Stimulated activated CD8-positive, alpha-beta memory T cell treated with anti-CD3 and anti-CD28 coated beads, Interleukin-12 subunit alpha, Interleukin-12 subunit beta, amount 100 ng/mL, for 1 hour (primary cell): ENCODE measurements around the gene NKAIN2.

Experiments used
- DNase-seq: peaks from one replicate; pipeline ENCODE4 v3.0.0-alpha.2; 2020; ENCODE audit warnings: low read depth

Gene NKAIN2

GRCh38 chr6:124829822-124830221 is 1026.2 kb downstream of the NKAIN2 start:
- no peak for DNase-seq

GRCh38 chr6:124830506-124830905 is 1026.8 kb downstream of the NKAIN2 start:
- DNase-seq, result no peak

GRCh38 chr6:124854338-124854922 is 1050.8 kb downstream of the NKAIN2 start:
- no peak for DNase-seq

- no peak for DNase-seq
Measured at GRCh38 chr6:124857746-124858145, 1054.1 kb downstream of the NKAIN2 start.

GRCh38 chr6:124858564-124858963 is 1054.9 kb downstream of the NKAIN2 start:
- DNase-seq, result no peak

GRCh38 chr6:124859366-124859765 is 1055.7 kb downstream of the NKAIN2 start:
- DNase-seq, result no peak

DNA sequence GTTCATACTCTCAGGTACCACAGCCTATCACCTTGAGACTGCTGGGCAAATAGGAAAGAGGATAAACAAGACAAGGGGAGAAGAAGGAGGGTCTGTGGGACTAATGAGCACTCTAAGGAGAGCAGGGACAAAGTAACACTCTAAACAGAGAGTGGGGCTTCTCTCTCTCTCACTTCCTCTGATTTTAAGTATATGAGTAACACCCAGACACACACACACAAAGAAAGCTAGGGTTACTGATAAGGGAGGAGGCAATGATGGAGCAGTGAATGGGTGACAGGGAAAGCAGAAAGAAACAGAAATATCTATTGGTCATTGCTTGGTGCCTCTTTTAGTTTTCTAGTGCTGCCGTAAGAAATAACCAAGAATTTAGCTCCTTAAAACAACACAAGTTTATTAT is 1062.4 kb downstream of the NKAIN2 start:
- no peak for DNase-seq

DNA sequence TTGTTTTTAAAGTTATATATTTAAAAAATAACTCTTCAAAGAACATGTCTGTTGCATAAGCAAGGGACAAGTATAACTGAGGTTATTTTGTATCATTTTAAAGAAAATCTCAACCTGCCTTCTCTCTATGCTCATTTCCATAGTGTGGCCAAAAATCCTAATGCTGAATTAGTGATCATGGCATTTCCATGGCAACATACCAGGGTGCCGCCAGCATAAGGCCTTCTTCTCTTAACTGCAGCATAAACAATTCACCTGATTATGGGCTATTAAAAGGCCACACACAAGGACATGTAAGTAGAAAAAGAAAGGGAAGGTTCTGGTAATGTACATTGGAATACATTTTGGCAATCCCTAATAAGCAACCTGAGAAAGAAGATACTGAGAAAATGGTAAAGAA is 1063.5 kb downstream of the NKAIN2 start:
- no peak for DNase-seq

DNA sequence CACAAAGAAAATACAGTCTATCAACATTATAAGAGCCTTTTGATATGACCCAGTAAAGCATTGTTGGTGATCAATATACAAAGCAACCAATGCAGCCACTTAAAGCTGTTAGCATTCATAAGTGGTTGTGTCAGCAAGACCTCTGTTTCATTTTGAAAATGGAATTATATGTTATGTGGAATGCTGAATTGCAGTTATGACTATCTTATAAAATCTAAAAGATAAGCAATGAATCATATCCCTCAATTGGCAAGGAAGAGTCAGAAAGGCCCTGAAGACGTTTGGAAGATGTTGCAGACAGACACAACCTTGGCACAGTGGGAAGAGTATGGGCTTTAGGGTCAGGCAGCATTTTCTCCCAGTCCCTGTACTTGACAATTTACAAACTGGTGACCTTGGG is 1064.8 kb downstream of the NKAIN2 start:
- no peak for DNase-seq

- no peak for DNase-seq
Measured at GRCh38 chr6:124869416-124869815, 1065.8 kb downstream of the NKAIN2 start.

- DNase-seq, result no peak
Measured at GRCh38 chr6:124870611-124871459, 1067.2 kb downstream of the NKAIN2 start.

DNA sequence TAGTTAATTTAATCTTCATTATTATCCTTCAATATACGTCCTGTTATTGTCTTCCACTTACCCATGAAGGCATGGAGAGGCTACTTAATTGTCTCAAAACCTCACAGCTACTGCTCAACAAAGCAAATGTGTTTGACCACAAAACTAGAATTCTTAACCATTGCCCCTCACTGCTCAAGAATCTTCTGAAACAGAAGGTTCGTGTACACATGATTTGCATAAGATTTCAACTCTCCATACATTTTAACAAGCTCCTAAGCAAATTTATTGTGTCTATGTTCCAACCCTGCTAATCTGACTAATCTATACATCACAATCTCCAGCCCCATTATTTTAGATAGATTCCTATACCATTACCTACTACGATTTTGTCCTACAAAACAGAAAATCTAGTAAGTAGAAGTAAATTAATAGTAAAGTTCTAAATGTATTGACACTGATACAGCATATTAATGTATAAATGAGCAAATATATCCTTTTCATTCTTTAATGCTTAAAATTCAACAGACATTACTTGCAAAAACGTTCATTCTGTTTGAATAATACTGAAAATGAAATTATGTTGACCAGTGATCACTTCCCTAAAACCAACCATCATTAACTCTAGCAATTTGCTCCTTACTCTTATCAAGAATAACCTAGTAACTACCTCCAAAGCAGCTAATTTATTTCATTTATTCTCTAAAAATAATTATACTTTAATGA is 1068.8 kb downstream of the NKAIN2 start:
- DNase-seq, result no peak

DNA sequence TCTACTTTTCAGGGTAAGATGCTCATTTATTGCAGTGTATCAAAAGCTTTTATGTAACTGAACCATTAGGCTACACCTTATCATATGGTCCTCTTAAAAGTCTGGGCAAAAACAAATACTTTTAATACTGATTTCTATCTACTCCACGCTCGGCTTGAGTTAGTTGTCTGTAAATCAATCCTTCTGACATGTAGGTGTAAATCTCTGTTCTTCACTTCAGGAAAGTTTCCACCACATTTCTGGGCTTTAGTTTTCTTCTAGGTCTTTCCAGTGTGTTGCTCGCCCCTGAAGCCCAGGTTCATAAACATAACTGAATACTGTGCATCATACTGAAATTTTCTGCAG is 1069.4 kb downstream of the NKAIN2 start:
- no peak for DNase-seq
